ENCODE results near the gene PRKN.

DNA sequence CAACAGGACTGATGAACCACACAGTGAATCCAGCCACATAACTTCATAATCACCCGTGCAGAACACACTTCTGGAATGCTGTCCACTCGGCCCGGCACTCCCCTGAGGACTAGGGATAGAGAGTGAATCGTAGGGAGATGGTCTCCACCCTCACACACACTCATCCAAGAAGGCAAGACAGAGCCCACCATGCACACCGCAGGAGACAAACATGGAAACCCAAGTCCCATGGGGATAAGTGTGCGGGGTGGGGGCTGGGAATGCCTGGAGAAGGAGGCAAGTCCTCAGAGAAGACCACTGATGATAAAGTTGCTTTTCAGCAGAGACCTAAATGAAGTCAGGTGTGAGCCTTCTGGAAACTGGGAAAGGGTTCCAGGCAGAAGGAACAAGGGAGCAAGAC, 1054.5 kb downstream of the PRKN start:
- TF ChIP-seq, protein P1, sequence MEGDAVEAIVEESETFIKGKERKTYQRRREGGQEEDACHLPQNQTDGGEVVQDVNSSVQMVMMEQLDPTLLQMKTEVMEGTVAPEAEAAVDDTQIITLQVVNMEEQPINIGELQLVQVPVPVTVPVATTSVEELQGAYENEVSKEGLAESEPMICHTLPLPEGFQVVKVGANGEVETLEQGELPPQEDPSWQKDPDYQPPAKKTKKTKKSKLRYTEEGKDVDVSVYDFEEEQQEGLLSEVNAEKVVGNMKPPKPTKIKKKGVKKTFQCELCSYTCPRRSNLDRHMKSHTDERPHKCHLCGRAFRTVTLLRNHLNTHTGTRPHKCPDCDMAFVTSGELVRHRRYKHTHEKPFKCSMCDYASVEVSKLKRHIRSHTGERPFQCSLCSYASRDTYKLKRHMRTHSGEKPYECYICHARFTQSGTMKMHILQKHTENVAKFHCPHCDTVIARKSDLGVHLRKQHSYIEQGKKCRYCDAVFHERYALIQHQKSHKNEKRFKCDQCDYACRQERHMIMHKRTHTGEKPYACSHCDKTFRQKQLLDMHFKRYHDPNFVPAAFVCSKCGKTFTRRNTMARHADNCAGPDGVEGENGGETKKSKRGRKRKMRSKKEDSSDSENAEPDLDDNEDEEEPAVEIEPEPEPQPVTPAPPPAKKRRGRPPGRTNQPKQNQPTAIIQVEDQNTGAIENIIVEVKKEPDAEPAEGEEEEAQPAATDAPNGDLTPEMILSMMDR (IDR thresholded peaks at IDR 0.05) = no peak
- TF ChIP-seq EZH2 (IDR thresholded peaks at IDR 0.05) = no peak

Measured in neural progenitor cell (in vitro differentiated cells).